Measurements from ENCODE around the gene TRMT61A. TPM values are rescaled to one million over a fixed set of nuclear protein-coding genes. Genes with fewer than 3 reads are reported as not detected.

The TRMT61A gene
- total RNA-seq, 1 donor from 2014 or later = 9.5 TPM

DNA sequence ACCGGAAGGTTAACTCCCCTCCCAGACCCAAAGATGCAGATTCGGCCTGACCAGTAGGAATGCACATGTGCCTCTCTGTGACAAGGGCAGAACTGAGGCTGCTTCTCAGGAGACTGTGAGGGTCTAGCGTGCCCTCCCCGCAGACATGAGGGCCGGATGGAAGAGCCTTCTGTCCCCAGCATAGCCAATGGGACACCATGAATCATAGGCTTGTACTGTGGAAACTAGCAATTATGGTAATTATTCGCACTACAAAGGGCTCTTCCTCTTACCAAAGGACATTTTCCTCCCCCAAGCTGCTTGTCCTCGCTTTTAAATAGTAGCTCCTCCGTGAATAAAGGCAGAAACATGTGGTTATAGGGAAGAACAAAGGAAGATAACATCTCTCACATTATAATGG is 40.0 kb downstream of the TRMT61A start:
- no peaks in the 10 kb centered on the region for H3K27me3 Mint-ChIP-seq (ENCODE audit: low read depth)
- H3K27ac Mint-ChIP-seq = peak overlapping the region; percentile 5
- no peak for DNase-seq (ENCODE audit: low spot score in 2 of 2, unreplicated experiment in 2 of 2)
- no peak for TF ChIP-seq CTCF (IDR thresholded peaks at IDR 0.05; ENCODE audit: unreplicated experiment)
- no peaks in the 10 kb centered on the region for H3K36me3 Mint-ChIP-seq
- no peaks in the 10 kb centered on the region for H3K9me3 Mint-ChIP-seq
- no peak overlapping the region for H3K4me3 Mint-ChIP-seq
- H3K4me1 Mint-ChIP-seq = peaks cover 10% of the 10 kb centered on the region

GRCh38 chr14:103569408-103569807 is 40.4 kb downstream of the TRMT61A start:
- Mint-ChIP-seq H3K27ac (peak overlapping the region; percentile 5), H3K9me3 (no peaks in the 10 kb centered on the region), H3K27me3 (ENCODE audit: low read depth) (no peaks in the 10 kb centered on the region), H3K4me3 (no peak overlapping the region), H3K4me1 (peaks cover 7% of the 10 kb centered on the region), H3K36me3 (peaks cover 2% of the 10 kb centered on the region)
- no peak for DNase-seq (ENCODE audit: low spot score in 2 of 2, unreplicated experiment in 2 of 2)
- TF ChIP-seq CTCF (IDR thresholded peaks at IDR 0.05; ENCODE audit: unreplicated experiment) = no peak

DNA sequence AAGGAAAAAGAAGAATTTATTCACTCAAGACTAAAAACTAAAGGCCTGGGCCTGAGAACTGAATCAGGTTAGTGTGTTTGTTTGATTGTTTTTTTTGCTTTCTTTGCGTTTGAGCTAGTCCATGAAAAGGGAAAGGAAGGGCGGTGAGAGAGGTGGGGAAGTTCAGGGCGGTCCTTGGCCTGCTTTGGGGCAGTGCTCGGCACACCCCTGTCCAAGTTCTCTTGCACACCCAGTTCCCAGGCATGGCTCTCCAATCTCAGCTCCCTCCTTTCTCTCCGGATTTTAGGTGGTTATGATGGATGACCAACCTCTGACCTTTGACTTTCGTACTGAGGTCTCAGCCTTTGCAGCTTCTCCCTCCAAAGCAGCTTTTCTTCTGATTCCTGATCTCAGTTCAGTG is 45.1 kb downstream of the TRMT61A start:
- H3K4me1 Mint-ChIP-seq = peaks cover 10% of the 10 kb centered on the region
- no peak for TF ChIP-seq CTCF (IDR thresholded peaks at IDR 0.05; ENCODE audit: unreplicated experiment)
- no peaks in the 10 kb centered on the region for H3K27me3 Mint-ChIP-seq (ENCODE audit: low read depth)
- peaks cover 12% of the 10 kb centered on the region for H3K36me3 Mint-ChIP-seq
- H3K9me3 Mint-ChIP-seq = no peaks in the 10 kb centered on the region
- H3K27ac Mint-ChIP-seq = no peak overlapping the region
- no peak for DNase-seq (ENCODE audit: low spot score in 2 of 2, unreplicated experiment in 2 of 2)
- H3K4me3 Mint-ChIP-seq = no peak overlapping the region

- Mint-ChIP-seq H3K36me3 (peaks cover 12% of the 10 kb centered on the region), H3K27ac (peak overlapping the region; percentile 23), H3K4me1 (peaks cover 7% of the 10 kb centered on the region), H3K27me3 (ENCODE audit: low read depth) (no peaks in the 10 kb centered on the region), H3K9me3 (no peaks in the 10 kb centered on the region), H3K4me3 (no peak overlapping the region)
- TF ChIP-seq CTCF (IDR thresholded peaks at IDR 0.05; ENCODE audit: unreplicated experiment) = no peak
- DNase-seq (ENCODE audit: low spot score in 2 of 2, unreplicated experiment in 2 of 2) = no peak
Observed at GRCh38 chr14:103574707-103575285, 45.8 kb downstream of the TRMT61A start.

- H3K4me1 Mint-ChIP-seq = peaks cover 7% of the 10 kb centered on the region
- no peaks in the 10 kb centered on the region for H3K9me3 Mint-ChIP-seq
- no peaks in the 10 kb centered on the region for H3K27me3 Mint-ChIP-seq (ENCODE audit: low read depth)
- DNase-seq (ENCODE audit: low spot score in 2 of 2, unreplicated experiment in 2 of 2) = peak; percentile 37 to 68
- no peak for TF ChIP-seq CTCF (IDR thresholded peaks at IDR 0.05; ENCODE audit: unreplicated experiment)
- peaks cover 14% of the 10 kb centered on the region for H3K36me3 Mint-ChIP-seq
- no peak overlapping the region for H3K4me3 Mint-ChIP-seq
- peak overlapping the region; percentile 90 for H3K27ac Mint-ChIP-seq
Observed at GRCh38 chr14:103576371-103577024, 47.5 kb downstream of the TRMT61A start.
